HCT116 (cell line): ENCODE measurements around the gene TRIM27. TPM values are rescaled to one million over a fixed set of nuclear protein-coding genes. Genes with fewer than 3 reads are reported as not detected.

Source experiments
- ATAC-seq: fragments of 200-7000 bp; cut with Tn5 transposase; 2 replicates; pipeline ENCODE4 v1.9.1; 2020; ENCODE audit warnings: mild to moderate bottlenecking, moderate library complexity
- BruUV-seq: library from RNA; stranded (reverse); fragments of 400-500 nt; replicated peaks from 2 replicates; lab custom pipeline; 2021; lab: Mats Ljungman, UMichigan
- CTCF ChIA-PET: fragments of 300-600 bp; sonication (Branson Sonifier 250); formaldehyde crosslinking; loops from one replicate; lab custom pipeline; 2021; ENCODE audit warnings: antibody characterized with exemption; lab: Charles Lee
- POLR2A ChIA-PET: fragments of 300-600, 350-600 bp; sonication (Branson Sonifier 250); formaldehyde crosslinking; loops from one replicate; lab custom pipeline; 2021; ENCODE audit warnings: antibody characterized with exemption; lab: Charles Lee
- RAD21 ChIA-PET, 2 experiments: fragments of 300-600 bp; sonication (Branson Sonifier 250); formaldehyde crosslinking; loops; one replicate each; lab custom pipeline; 2023; ENCODE audit warnings: low total read pairs in 2 of 2; ENCODE audit not compliant: uncharacterized antibody in 2 of 2, unreplicated experiment in 2 of 2, low non-redundant PET in 1 of 2; lab: Charles Lee
- DNase-seq: peaks from one replicate; pipeline ENCODE4 v3.0.0-alpha.2; 2010; ENCODE audit warnings: low read depth, low spot score
- H2AFZ ChIP-seq: fragments of 200-600 bp; shearing (Covaris generic), sonication (generic); 2 replicates; pipeline ENCODE4 v1.6.1; 2017; ENCODE audit warnings: low read depth, mixed run types, mixed read lengths, antibody characterized with exemption, low read length; ENCODE audit not compliant: poor library complexity, severe bottlenecking
- H3K27ac ChIP-seq: 2 replicates; pipeline ENCODE4 v1.5.1; 2012; ENCODE audit warnings: low read depth, low read length
- H3K27me3 ChIP-seq: fragments of 200-600 bp; sonication (generic); 2 replicates; pipeline ENCODE4 v1.6.1; 2016; ENCODE audit warnings: mixed run types, low read length, mixed read lengths; ENCODE audit not compliant: insufficient read depth
- H3K36me3 ChIP-seq, 2 experiments: fragments of 200-500 bp in 1 of 2; fragments of 200-600 bp in 1 of 2; sonication (Bioruptor generic) in 1 of 2; sonication (generic) in 1 of 2; 2 replicates each; pipeline versions ENCODE4 v1.5.1 to v1.6.1; 2014 to 2016; ENCODE audit warnings: low read length in 2 of 2, inconsistent platforms in 1 of 2, mixed read lengths in 1 of 2, mixed run types in 1 of 2; ENCODE audit not compliant: insufficient read depth in 2 of 2, control insufficient read depth in 1 of 2
- H3K4me1 ChIP-seq, 2 experiments: fragments of 200-600 bp in 1 of 2; sonication (generic) in 1 of 2; 2 replicates each; pipeline versions ENCODE4 v1.5.1 to v1.6.1; 2012 to 2017; ENCODE audit warnings: low read length in 2 of 2, inconsistent platforms in 1 of 2, mild to moderate bottlenecking in 1 of 2, mixed read lengths in 1 of 2, mixed run types in 1 of 2, moderate library complexity in 1 of 2; ENCODE audit not compliant: insufficient read depth in 2 of 2, control insufficient read depth in 1 of 2
- H3K4me2 ChIP-seq: fragments of 200-600 bp; sonication (generic); 2 replicates; pipeline ENCODE4 v1.6.1; 2017; ENCODE audit warnings: mixed run types, low read length, mixed read lengths
- H3K4me3 ChIP-seq, 2 experiments: fragments of 200-600 bp in 1 of 2; sonication (generic) in 1 of 2; replicated peaks in 1 of 2; 2 replicates each; pipeline ENCODE4 v1.5.1; 2011 to 2016; ENCODE audit warnings: low read length in 2 of 2, control low read depth in 1 of 2, low read depth in 1 of 2, mild to moderate bottlenecking in 1 of 2, mixed read lengths in 1 of 2, mixed run types in 1 of 2
- H3K79me2 ChIP-seq: fragments of 200-600 bp; sonication (generic); 2 replicates; pipeline ENCODE4 v1.6.1; 2017; ENCODE audit warnings: mild to moderate bottlenecking, mixed run types, low read length, moderate library complexity, mixed read lengths; ENCODE audit not compliant: insufficient read depth
- H3K9ac ChIP-seq: fragments of 200-600 bp; sonication (generic); 2 replicates; pipeline ENCODE4 v1.6.1; 2016; ENCODE audit warnings: low read length, mixed read lengths
- H3K9me2 ChIP-seq: fragments of 200-600 bp; sonication (generic), shearing (Covaris generic); 2 replicates; pipeline ENCODE4 v1.6.1; 2017; ENCODE audit warnings: mixed run types, mild to moderate bottlenecking, moderate library complexity; ENCODE audit not compliant: insufficient read depth
- H3K9me3 ChIP-seq, 2 experiments: fragments of 200-500 bp in 1 of 2; fragments of 200-600 bp in 1 of 2; sonication (Bioruptor generic) in 1 of 2; sonication (generic) in 1 of 2; 2 replicates each; pipeline ENCODE4 v1.6.1; 2014 to 2017; ENCODE audit warnings: low read length in 2 of 2, mixed read lengths in 2 of 2, inconsistent platforms in 1 of 2, low read depth in 1 of 2, mild to moderate bottlenecking in 1 of 2, mixed run types in 1 of 2, moderate library complexity in 1 of 2; ENCODE audit not compliant: control insufficient read depth in 1 of 2, insufficient read depth in 1 of 2
- H4K20me1 ChIP-seq: fragments of 200-600 bp; sonication (generic), shearing (Covaris generic); 2 replicates; pipeline ENCODE4 v1.6.1; 2017; ENCODE audit warnings: mixed run types, mild to moderate bottlenecking, moderate library complexity; ENCODE audit not compliant: insufficient read depth
- CBX3 ChIP-seq: IDR thresholded peaks from 2 replicates; pipeline ENCODE4 v1.6.1; 2012; ENCODE audit warnings: low read depth
- CEBPB ChIP-seq: IDR thresholded peaks from 2 replicates; pipeline ENCODE4 v1.6.1; 2012; ENCODE audit warnings: low read depth
- EZH2 ChIP-seq: fragments of 200-600 bp; sonication (generic); IDR thresholded peaks from 2 replicates; pipeline ENCODE4 v1.6.1; 2017; ENCODE audit warnings: antibody characterized with exemption, mixed run types
- EZH2phosphoT487 ChIP-seq: fragments of 200-600 bp; IDR thresholded peaks from 2 replicates; pipeline ENCODE4 v1.6.1; 2018; ENCODE audit warnings: antibody characterized with exemption, borderline replicate concordance
- FOSL1 ChIP-seq: IDR thresholded peaks from 2 replicates; pipeline ENCODE4 v1.6.1; 2012; ENCODE audit warnings: low read depth
- JUND ChIP-seq: IDR thresholded peaks from 2 replicates; pipeline ENCODE4 v1.6.1; 2012
- POLR2A ChIP-seq: IDR thresholded peaks from 2 replicates; pipeline ENCODE4 v1.7.0; 2011; ENCODE audit warnings: borderline replicate concordance; ENCODE audit not compliant: insufficient read depth, insufficient read length; ENCODE audit errors: extremely low read depth
- POLR2AphosphoS5 ChIP-seq: IDR thresholded peaks from 2 replicates; pipeline ENCODE4 v1.6.1; 2011; ENCODE audit warnings: mild to moderate bottlenecking, low read depth, low read length, moderate library complexity
- RAD21 ChIP-seq: IDR thresholded peaks from 2 replicates; pipeline ENCODE4 v1.6.1; 2012; ENCODE audit warnings: low read depth, mild to moderate bottlenecking
- SIN3A ChIP-seq: IDR thresholded peaks from 2 replicates; pipeline ENCODE4 v1.6.1; 2012; ENCODE audit warnings: low read depth
- SP1 ChIP-seq: IDR thresholded peaks from 2 replicates; pipeline ENCODE4 v1.6.1; 2012; ENCODE audit warnings: low read depth
- SRF ChIP-seq: IDR thresholded peaks from 2 replicates; pipeline ENCODE4 v1.6.1; 2012; ENCODE audit warnings: low read depth
- TCF7L2 ChIP-seq: IDR thresholded peaks from 2 replicates; pipeline ENCODE4 v1.7.0; 2011; ENCODE audit warnings: borderline replicate concordance, inconsistent platforms; ENCODE audit not compliant: insufficient read depth, insufficient read length; ENCODE audit errors: extremely low read depth
- YY1 ChIP-seq: IDR thresholded peaks from 2 replicates; pipeline ENCODE4 v1.6.1; 2011; ENCODE audit warnings: low read length, low read depth, moderate library complexity, mild to moderate bottlenecking; ENCODE audit not compliant: insufficient replicate concordance; ENCODE audit errors: extremely low read depth
- ZFX ChIP-seq: fragments of 450-650 bp; IDR thresholded peaks from 2 replicates; pipeline ENCODE4 v1.6.1; 2017
- ZNF274 ChIP-seq: fragments of 200-500 bp; sonication (Bioruptor generic); IDR thresholded peaks from 2 replicates; pipeline ENCODE4 v1.6.1; 2014; ENCODE audit warnings: mild to moderate bottlenecking, low read depth, low read length, inconsistent platforms
- intact Hi-C: fragments of 100-400 bp; cut with micrococcal nuclease; formaldehyde crosslinking; loops from 2 replicates; pipeline ENCODE4 v1.10.0; 2022
- total RNA-seq: library from RNA; stranded (reverse); gene quantifications from one replicate; pipeline ENCODE4 v1.2.1, GENCODE V29; 2021; ENCODE audit not compliant: unreplicated experiment
- TF ChIP-seq, protein P1 (sequence below): IDR thresholded peaks from 2 replicates; pipeline ENCODE4 v1.6.1; 2012
- TF ChIP-seq, protein P2 (sequence below): IDR thresholded peaks from 2 replicates; pipeline ENCODE4 v1.6.1; 2011; ENCODE audit warnings: mild to moderate bottlenecking, low read length, moderate library complexity; ENCODE audit not compliant: insufficient replicate concordance; ENCODE audit errors: extremely low read depth
- TF ChIP-seq, protein P3 (sequence below), 3 experiments: fragments of 200-600 bp in 1 of 3; sonication (generic) in 1 of 3; IDR thresholded peaks in 2 of 3; conservative IDR thresholded peaks in 1 of 3; 2 replicates each; pipeline ENCODE4 v1.5.1; 2012 to 2017; ENCODE audit warnings: low read depth in 2 of 3, low read length in 2 of 3, antibody characterized with exemption in 1 of 3, borderline replicate concordance in 1 of 3, control low read depth in 1 of 3, mild to moderate bottlenecking in 1 of 3, mixed read lengths in 1 of 3, mixed run types in 1 of 3, moderate library complexity in 1 of 3; ENCODE audit not compliant: insufficient read depth in 1 of 3
- TF ChIP-seq, protein P4 (sequence below): IDR thresholded peaks from 2 replicates; pipeline ENCODE4 v1.6.1; 2012; ENCODE audit warnings: low read depth

TRIM27 gene
- total RNA-seq, 1 experiment from 2014 or later, result 62.5 TPM

DNA sequence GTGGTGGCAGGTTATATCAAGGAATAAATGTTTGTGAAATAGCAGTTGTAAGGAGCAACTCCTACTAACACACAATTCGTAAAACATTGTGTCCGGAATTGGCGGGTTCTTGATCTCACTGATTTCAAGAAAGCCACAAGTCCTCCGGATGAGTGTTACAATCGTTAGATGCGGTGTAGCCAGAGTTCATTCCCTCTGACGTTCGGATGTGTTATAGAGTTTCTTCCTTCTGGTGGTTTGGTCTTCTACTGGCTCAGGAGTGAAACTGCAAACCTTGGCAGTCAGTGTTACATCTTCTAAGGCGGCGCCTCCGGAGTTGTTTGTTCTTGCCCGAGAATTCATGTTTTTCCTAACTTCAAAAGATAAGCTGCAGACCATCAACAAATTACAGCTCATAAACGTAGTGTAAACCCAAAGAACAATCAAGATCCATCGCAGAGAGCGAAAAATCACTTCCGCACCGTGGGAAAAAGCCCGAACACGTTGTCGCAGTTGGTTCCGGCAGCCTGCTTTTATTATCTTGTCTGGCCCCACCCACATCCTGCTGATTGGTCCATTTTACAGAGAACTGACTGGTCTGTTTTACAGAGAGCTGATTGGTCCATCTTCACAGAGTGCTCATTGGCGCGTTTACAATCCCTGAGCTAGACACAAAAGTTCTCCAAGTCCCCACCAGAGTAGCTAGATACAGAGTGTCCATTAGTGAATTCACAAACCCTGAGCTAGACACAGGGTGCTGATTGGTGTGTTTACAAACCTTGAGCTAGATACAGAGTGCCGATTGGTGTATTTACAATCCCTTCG lies 58.2 kb downstream of the TRIM27 start:
- no peak for ATAC-seq
- Histone ChIP-seq H3K4me2 (no peak overlapping the region), H3K9ac (no peak overlapping the region), H3K4me3 (no peak overlapping the region), H3K9me3 (no peaks in the 10 kb centered on the region), H3K79me2 (no peaks in the 10 kb centered on the region), H2AFZ (no peak overlapping the region), H3K27ac (no peak overlapping the region), H3K36me3 (no peaks in the 10 kb centered on the region), H3K4me1 (peaks cover 11 to 27% of the 10 kb centered on the region in 2 experiments; a peak in 3 of 4 replicates), H3K9me2 (no peaks in the 10 kb centered on the region), H4K20me1 (no peaks in the 10 kb centered on the region), H3K27me3 (no peaks in the 10 kb centered on the region)
- DNase-seq, result no peak
- TSS peak; percentile 76 for BruUV-seq
- intact Hi-C loops, result loop anchor here (2.0 kb wide), 1 partner anchor 31 kb away; no protein-coding TSS in a partner anchor
- RAD21 ChIA-PET, result no interaction called here
- POLR2A ChIA-PET, result interaction anchor here (1.3 kb wide), 2 partner anchors 30 to 58 kb away, joined by 4 read pairs; partner anchors contain the start of gene TRIM27
- CTCF ChIA-PET, result no interaction called here
- no peak for TF ChIP-seq SRF
- TF ChIP-seq SIN3A, result no peak
- TF ChIP-seq CBX3, result no peak
- no peak for TF ChIP-seq EZH2phosphoT487
- no peak for TF ChIP-seq SP1
- TF ChIP-seq CEBPB, result no peak
- TF ChIP-seq, protein P1, sequence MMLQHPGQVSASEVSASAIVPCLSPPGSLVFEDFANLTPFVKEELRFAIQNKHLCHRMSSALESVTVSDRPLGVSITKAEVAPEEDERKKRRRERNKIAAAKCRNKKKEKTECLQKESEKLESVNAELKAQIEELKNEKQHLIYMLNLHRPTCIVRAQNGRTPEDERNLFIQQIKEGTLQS, result no peak
- no peak for TF ChIP-seq YY1
- no peak for TF ChIP-seq POLR2AphosphoS5
- TF ChIP-seq, protein P2, sequence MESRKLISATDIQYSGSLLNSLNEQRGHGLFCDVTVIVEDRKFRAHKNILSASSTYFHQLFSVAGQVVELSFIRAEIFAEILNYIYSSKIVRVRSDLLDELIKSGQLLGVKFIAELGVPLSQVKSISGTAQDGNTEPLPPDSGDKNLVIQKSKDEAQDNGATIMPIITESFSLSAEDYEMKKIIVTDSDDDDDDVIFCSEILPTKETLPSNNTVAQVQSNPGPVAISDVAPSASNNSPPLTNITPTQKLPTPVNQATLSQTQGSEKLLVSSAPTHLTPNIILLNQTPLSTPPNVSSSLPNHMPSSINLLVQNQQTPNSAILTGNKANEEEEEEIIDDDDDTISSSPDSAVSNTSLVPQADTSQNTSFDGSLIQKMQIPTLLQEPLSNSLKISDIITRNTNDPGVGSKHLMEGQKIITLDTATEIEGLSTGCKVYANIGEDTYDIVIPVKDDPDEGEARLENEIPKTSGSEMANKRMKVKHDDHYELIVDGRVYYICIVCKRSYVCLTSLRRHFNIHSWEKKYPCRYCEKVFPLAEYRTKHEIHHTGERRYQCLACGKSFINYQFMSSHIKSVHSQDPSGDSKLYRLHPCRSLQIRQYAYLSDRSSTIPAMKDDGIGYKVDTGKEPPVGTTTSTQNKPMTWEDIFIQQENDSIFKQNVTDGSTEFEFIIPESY, result no peak
- TF ChIP-seq TCF7L2, result no peak
- TF ChIP-seq FOSL1, result no peak
- no peak for TF ChIP-seq POLR2A
- TF ChIP-seq, protein P3, sequence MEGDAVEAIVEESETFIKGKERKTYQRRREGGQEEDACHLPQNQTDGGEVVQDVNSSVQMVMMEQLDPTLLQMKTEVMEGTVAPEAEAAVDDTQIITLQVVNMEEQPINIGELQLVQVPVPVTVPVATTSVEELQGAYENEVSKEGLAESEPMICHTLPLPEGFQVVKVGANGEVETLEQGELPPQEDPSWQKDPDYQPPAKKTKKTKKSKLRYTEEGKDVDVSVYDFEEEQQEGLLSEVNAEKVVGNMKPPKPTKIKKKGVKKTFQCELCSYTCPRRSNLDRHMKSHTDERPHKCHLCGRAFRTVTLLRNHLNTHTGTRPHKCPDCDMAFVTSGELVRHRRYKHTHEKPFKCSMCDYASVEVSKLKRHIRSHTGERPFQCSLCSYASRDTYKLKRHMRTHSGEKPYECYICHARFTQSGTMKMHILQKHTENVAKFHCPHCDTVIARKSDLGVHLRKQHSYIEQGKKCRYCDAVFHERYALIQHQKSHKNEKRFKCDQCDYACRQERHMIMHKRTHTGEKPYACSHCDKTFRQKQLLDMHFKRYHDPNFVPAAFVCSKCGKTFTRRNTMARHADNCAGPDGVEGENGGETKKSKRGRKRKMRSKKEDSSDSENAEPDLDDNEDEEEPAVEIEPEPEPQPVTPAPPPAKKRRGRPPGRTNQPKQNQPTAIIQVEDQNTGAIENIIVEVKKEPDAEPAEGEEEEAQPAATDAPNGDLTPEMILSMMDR (IDR thresholded peaks at IDR 0.05 in 2 of 3, conservative IDR thresholded peaks at IDR 0.05 in 1 of 3; ENCODE audit: borderline replicate concordance in 1 of 3, insufficient read depth in 1 of 3, low read depth in 2 of 3, low read length in 2 of 3), result no peak
- no peak for TF ChIP-seq ZNF274
- TF ChIP-seq, protein P4, sequence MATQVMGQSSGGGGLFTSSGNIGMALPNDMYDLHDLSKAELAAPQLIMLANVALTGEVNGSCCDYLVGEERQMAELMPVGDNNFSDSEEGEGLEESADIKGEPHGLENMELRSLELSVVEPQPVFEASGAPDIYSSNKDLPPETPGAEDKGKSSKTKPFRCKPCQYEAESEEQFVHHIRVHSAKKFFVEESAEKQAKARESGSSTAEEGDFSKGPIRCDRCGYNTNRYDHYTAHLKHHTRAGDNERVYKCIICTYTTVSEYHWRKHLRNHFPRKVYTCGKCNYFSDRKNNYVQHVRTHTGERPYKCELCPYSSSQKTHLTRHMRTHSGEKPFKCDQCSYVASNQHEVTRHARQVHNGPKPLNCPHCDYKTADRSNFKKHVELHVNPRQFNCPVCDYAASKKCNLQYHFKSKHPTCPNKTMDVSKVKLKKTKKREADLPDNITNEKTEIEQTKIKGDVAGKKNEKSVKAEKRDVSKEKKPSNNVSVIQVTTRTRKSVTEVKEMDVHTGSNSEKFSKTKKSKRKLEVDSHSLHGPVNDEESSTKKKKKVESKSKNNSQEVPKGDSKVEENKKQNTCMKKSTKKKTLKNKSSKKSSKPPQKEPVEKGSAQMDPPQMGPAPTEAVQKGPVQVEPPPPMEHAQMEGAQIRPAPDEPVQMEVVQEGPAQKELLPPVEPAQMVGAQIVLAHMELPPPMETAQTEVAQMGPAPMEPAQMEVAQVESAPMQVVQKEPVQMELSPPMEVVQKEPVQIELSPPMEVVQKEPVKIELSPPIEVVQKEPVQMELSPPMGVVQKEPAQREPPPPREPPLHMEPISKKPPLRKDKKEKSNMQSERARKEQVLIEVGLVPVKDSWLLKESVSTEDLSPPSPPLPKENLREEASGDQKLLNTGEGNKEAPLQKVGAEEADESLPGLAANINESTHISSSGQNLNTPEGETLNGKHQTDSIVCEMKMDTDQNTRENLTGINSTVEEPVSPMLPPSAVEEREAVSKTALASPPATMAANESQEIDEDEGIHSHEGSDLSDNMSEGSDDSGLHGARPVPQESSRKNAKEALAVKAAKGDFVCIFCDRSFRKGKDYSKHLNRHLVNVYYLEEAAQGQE, result no peak
- TF ChIP-seq ZFX, result no peak
- TF ChIP-seq EZH2, result no peak
- no peak for TF ChIP-seq RAD21
- TF ChIP-seq JUND, result no peak
